Fibroblast of lung (primary cell): ENCODE results near the gene PEX12. TPM values are rescaled to one million over a fixed set of nuclear protein-coding genes. Genes with fewer than 3 reads are reported as not detected.

Source experiments
- DNase-seq, 2 donors: peaks; one replicate each; pipeline versions ENCODE4 v3.0.0 to v3.0.0-alpha.2; 2010; ENCODE audit warnings: low read depth in 2 of 2
- H2AFZ ChIP-seq: 2 replicates; pipeline ENCODE4 v1.5.1; 2012; ENCODE audit warnings: low read length, control low read depth, inconsistent platforms
- H3K27ac ChIP-seq: 2 replicates; pipeline ENCODE4 v1.5.1; 2011; ENCODE audit warnings: low read length, control low read depth; ENCODE audit not compliant: insufficient read depth
- H3K27me3 ChIP-seq: 2 replicates; pipeline ENCODE4 v1.5.1; 2011; ENCODE audit warnings: mild to moderate bottlenecking, low read length; ENCODE audit not compliant: control insufficient read depth, insufficient read depth
- H3K36me3 ChIP-seq: 2 replicates; pipeline ENCODE4 v1.5.1; 2011; ENCODE audit warnings: low read length; ENCODE audit not compliant: control insufficient read depth, insufficient read depth
- H3K4me1 ChIP-seq: 2 replicates; pipeline ENCODE4 v1.5.1; 2011; ENCODE audit warnings: low read length; ENCODE audit not compliant: control insufficient read depth, insufficient read depth; ENCODE audit errors: extremely low read depth
- H3K4me2 ChIP-seq: 2 replicates; pipeline ENCODE4 v1.5.1; 2011; ENCODE audit warnings: low read length, control low read depth; ENCODE audit not compliant: insufficient read depth; ENCODE audit errors: extremely low read depth
- H3K4me3 ChIP-seq, 4 experiments: fragments of 200-600 bp in 1 of 4; sonication (generic) in 1 of 4; replicated peaks in 1 of 4; 2 replicates each; pipeline ENCODE4 v1.5.1; 2011 to 2016; ENCODE audit warnings: low read length in 4 of 4, low read depth in 3 of 4, mild to moderate bottlenecking in 3 of 4, control low read depth in 2 of 4, inconsistent platforms in 1 of 4, mixed read lengths in 1 of 4; ENCODE audit not compliant: insufficient read depth in 1 of 4; ENCODE audit errors: control extremely low read depth in 1 of 4
- H3K79me2 ChIP-seq: 2 replicates; pipeline ENCODE4 v1.5.1; 2012; ENCODE audit warnings: mild to moderate bottlenecking, low read length, inconsistent platforms; ENCODE audit not compliant: control insufficient read depth, insufficient read depth
- H3K9ac ChIP-seq: 2 replicates; pipeline ENCODE4 v1.5.1; 2011; ENCODE audit warnings: mild to moderate bottlenecking, low read length, control low read depth; ENCODE audit not compliant: insufficient read depth
- H3K9me3 ChIP-seq: 2 replicates; pipeline ENCODE4 v1.5.1; 2012; ENCODE audit warnings: low read depth, low read length; ENCODE audit not compliant: control insufficient read depth, insufficient read depth
- H4K20me1 ChIP-seq: 2 replicates; pipeline ENCODE4 v1.5.1; 2011; ENCODE audit warnings: low read length; ENCODE audit not compliant: control insufficient read depth, insufficient read depth; ENCODE audit errors: extremely low read depth
- EZH2 ChIP-seq: IDR thresholded peaks from 2 replicates; pipeline ENCODE4 v1.5.1; 2012; ENCODE audit warnings: low read length, control low read depth, mild to moderate bottlenecking; ENCODE audit errors: missing control alignments
- polyA plus RNA-seq, 2 donors: library from polyadenylated mRNA; depleted of rRNA in 1 of 2; stranded (reverse) in 1 of 2; unstranded in 1 of 2; fragments of >200 nt; gene quantifications; 2 replicates each; pipeline ENCODE4 v1.2.1, GENCODE V29; 2011 to 2012; ENCODE audit warnings: missing spikeins in 1 of 2
- total RNA-seq: library from RNA; depleted of rRNA; stranded (reverse); fragments of >200 nt; gene quantifications from 2 replicates; pipeline ENCODE4 v1.2.1, GENCODE V29; 2014
- TF ChIP-seq, protein P1 (sequence below), 2 donors: IDR thresholded peaks in 1 of 2; conservative IDR thresholded peaks in 1 of 2; 1 replicate in 1 of 2; 2 replicates in 1 of 2; pipeline ENCODE4 v1.5.1; 2011 to 2012; ENCODE audit warnings: low read length in 2 of 2, control low read depth in 1 of 2, inconsistent platforms in 1 of 2, low read depth in 1 of 2, mild to moderate bottlenecking in 1 of 2

The PEX12 gene
- total and polyA plus RNA-seq, 2 donors (not counting 1 experiment from before 2014, with no cell fraction given): 7.1 to 9.5 TPM

DNA sequence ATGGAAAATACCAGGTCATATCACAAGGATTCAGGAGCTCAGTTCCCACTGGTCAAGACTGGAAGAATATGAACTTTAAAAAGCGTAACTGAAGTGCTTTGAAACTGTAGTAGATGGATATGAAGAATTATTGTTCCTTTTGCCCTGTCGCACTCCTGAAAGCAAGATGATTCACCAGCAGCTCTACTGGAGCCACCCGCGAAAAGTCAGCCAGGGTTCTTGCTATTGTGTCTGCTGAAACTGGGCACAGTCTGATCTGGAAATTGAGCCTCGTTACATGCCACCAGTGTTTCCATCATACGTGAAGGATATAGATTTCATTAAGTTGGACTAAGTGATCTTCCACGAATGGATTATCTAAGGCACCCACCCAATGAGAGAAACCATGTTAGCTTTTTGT, 25.3 kb upstream of the PEX12 start:
- Histone ChIP-seq H2AFZ (no peak overlapping the region), H4K20me1 (no peaks in the 10 kb centered on the region), H3K4me1 (no peaks in the 10 kb centered on the region), H3K79me2 (no peaks in the 10 kb centered on the region), H3K9ac (no peak overlapping the region), H3K9me3 (no peaks in the 10 kb centered on the region), H3K36me3 (peaks cover 8% of the 10 kb centered on the region), H3K4me2 (no peak overlapping the region), H3K27ac (no peak overlapping the region), H3K4me3 (no peak overlapping the region), H3K27me3 (no peaks in the 10 kb centered on the region)
- DNase-seq: peak in 1 of 2 donors; percentile 19
- TF ChIP-seq, protein P1, sequence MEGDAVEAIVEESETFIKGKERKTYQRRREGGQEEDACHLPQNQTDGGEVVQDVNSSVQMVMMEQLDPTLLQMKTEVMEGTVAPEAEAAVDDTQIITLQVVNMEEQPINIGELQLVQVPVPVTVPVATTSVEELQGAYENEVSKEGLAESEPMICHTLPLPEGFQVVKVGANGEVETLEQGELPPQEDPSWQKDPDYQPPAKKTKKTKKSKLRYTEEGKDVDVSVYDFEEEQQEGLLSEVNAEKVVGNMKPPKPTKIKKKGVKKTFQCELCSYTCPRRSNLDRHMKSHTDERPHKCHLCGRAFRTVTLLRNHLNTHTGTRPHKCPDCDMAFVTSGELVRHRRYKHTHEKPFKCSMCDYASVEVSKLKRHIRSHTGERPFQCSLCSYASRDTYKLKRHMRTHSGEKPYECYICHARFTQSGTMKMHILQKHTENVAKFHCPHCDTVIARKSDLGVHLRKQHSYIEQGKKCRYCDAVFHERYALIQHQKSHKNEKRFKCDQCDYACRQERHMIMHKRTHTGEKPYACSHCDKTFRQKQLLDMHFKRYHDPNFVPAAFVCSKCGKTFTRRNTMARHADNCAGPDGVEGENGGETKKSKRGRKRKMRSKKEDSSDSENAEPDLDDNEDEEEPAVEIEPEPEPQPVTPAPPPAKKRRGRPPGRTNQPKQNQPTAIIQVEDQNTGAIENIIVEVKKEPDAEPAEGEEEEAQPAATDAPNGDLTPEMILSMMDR (conservative IDR thresholded peaks at IDR 0.05 in 1 of 2, IDR thresholded peaks at IDR 0.05 in 1 of 2; ENCODE audit: low read depth in 1 of 2, low read length in 2 of 2): no peak
- no peak for TF ChIP-seq EZH2

DNA sequence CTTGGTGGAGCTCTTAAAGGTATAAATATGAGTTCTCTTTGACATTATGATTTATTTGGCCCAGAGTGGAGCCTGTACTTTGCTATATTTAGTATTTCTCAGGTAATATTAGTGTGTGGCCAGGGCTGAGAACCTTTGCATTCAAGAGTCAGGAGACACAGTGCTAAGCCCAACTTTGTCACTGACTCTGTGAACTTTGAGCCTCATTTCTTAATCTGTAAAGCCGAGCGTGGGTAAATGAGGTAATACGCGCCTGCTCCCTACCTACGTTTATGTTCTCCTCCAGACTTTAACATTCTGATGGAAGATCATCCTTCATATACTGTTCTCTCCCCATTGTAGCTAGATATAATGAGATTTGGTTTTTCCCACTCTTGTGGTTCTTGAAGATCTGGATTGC, 19.2 kb upstream of the PEX12 start:
- Histone ChIP-seq H3K36me3 (peaks cover 8% of the 10 kb centered on the region), H3K4me3 (no peak overlapping the region), H3K9ac (no peak overlapping the region), H3K4me2 (no peak overlapping the region), H3K79me2 (peaks cover 22% of the 10 kb centered on the region), H4K20me1 (no peaks in the 10 kb centered on the region), H3K27me3 (no peaks in the 10 kb centered on the region), H3K4me1 (no peaks in the 10 kb centered on the region), H3K27ac (no peak overlapping the region), H2AFZ (no peak overlapping the region), H3K9me3 (no peaks in the 10 kb centered on the region)
- DNase-seq: no peak
- TF ChIP-seq, protein P1 (conservative IDR thresholded peaks at IDR 0.05 in 1 of 2, IDR thresholded peaks at IDR 0.05 in 1 of 2; ENCODE audit: low read depth in 1 of 2, low read length in 2 of 2): no peak
- no peak for TF ChIP-seq EZH2

DNA sequence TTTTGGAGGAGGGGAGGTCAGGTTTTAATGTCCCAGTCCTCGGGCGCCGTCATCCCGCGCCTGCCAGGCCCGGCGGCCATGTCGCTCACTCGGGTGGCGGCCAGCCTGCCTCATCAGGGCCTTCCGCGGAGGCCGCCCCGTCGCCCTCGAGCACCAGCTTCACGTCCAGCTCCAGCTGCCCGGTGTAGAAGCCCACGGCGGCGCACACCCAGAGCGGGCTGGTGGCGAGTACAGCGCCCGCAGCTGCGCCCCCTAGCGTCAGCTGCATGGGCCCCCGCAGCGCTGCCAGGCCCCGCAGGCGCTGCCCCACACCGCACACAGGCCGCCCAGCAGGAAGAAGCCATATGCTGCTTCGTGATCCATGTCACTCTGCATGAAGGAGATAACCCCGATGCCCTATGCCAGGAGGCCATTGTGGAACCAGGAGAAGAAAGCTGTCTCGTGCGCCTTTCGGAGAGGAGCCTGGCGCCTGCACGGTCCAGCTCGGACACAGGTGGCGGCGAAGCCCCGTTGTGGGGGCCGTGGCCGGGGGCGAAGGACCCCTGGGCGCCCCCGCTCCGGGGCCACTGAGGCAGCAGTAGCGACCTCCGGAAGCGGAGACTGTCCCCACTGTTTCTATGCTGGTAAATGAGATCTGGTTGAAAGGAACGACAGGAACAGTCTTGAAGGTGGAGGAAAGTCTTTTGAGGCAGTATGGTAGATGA, 18.3 kb upstream of the PEX12 start:
- Histone ChIP-seq H3K27ac (no peak overlapping the region), H3K4me3 (no peak overlapping the region), H3K4me1 (no peaks in the 10 kb centered on the region), H3K79me2 (peaks cover 31% of the 10 kb centered on the region), H3K27me3 (no peaks in the 10 kb centered on the region), H3K9me3 (no peaks in the 10 kb centered on the region), H3K36me3 (peaks cover 8% of the 10 kb centered on the region), H2AFZ (no peak overlapping the region), H4K20me1 (no peaks in the 10 kb centered on the region), H3K4me2 (no peak overlapping the region), H3K9ac (no peak overlapping the region)
- no peak for DNase-seq
- TF ChIP-seq, protein P1 (conservative IDR thresholded peaks at IDR 0.05 in 1 of 2, IDR thresholded peaks at IDR 0.05 in 1 of 2; ENCODE audit: low read depth in 1 of 2, low read length in 2 of 2): no peak
- no peak for TF ChIP-seq EZH2
